GM12874 (cell line): ENCODE measurements around the gene SLC26A11.

ENCODE experiments used
- CTCF ChIP-seq: IDR thresholded peaks from 2 replicates; pipeline ENCODE4 v1.5.1; 2011; ENCODE audit warnings: low read depth, mild to moderate bottlenecking, control low read depth, low read length, moderate library complexity; ENCODE audit not compliant: insufficient read depth

Gene SLC26A11

GRCh38 chr17:80219763-80220053 lies 519 bp upstream of the SLC26A11 start:
- TF ChIP-seq CTCF = no peak

DNA sequence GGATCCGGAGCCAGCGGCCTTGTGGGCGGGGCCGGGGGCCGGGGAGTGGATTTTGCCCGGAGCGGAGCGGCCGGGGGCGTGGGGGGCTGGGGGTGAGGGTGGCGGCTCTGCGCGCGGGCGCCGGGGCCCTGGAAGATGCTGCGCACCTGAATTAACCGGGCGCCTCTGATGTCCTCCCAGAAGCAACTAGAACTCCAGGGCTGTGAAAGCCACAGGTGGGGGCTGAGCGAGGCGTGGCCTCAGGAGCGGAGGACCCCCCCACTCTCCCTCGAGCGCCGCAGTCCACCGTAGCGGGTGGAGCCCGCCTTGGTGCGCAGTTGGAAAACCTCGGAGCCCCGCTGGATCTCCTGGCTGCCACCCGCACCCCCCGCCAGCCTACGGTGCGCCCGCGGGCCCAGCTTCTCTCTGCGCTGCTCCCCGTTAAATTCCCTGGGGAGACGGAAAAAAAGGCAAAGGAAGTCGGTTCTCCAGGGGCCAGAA lies 549 bp downstream of the SLC26A11 start:
- no peak for TF ChIP-seq CTCF

GRCh38 chr17:80221351-80222105 lies 1.3 kb downstream of the SLC26A11 start:
- TF ChIP-seq CTCF = no peak

- no peak for TF ChIP-seq CTCF
Observed at GRCh38 chr17:80222376-80223141, 2.3 kb downstream of the SLC26A11 start.

GRCh38 chr17:80223142-80223815 lies 3.1 kb downstream of the SLC26A11 start:
- TF ChIP-seq CTCF = no peak

GRCh38 chr17:80223838-80224497 lies 3.7 kb downstream of the SLC26A11 start:
- no peak for TF ChIP-seq CTCF

DNA sequence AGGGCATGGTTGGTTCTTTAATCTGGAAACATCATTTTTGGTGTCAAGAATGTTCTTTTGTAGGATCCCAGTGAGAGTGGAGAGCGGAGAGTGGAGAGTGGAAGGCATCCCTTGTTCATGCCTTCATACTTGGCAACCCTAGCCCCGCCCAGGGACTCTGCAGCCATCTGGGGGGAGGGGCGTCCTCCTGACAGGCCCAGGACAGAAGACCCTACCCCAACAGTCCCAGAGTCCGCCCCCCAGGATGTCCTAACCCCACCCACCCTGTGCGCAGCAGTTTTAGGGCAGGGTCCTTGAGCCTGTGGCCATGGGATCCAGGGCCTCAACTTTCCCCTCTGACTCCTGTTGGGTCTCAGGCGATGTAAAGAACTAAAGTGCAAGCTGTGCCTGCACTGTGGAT lies 4.5 kb downstream of the SLC26A11 start:
- TF ChIP-seq CTCF = no peak
